SK-N-SH treated with all-trans-retinoic acid at 6 μM for 48 hours (cell line): Measurements from ENCODE around the gene TVP23A.

Experiments
- ATAC-seq: fragments of 200-7000 bp; cut with Tn5 transposase; 3 replicates; pipeline ENCODE4 v1.9.1; 2020; ENCODE audit warnings: mild to moderate bottlenecking, moderate library complexity
- ARNTL ChIP-seq: fragments of 450-650 bp; formaldehyde crosslinking; IDR thresholded peaks from 2 replicates; pipeline ENCODE4 v1.5.0; 2020; ENCODE audit warnings: low read depth, mild to moderate bottlenecking, moderate library complexity, borderline replicate concordance
- BACH2 ChIP-seq: fragments of 250-450 bp; sonication (Bioruptor Pico); IDR thresholded peaks from 2 replicates; pipeline ENCODE4 v1.9.0; 2021; ENCODE audit warnings: mild to moderate bottlenecking, borderline replicate concordance
- CSDC2 ChIP-seq: fragments of 250-450 bp; sonication (Bioruptor Pico); IDR thresholded peaks from 2 replicates; pipeline ENCODE4 v1.5.0; 2020; ENCODE audit warnings: mild to moderate bottlenecking, moderate library complexity
- CSRNP3 ChIP-seq: fragments of 250-450 bp; sonication (Bioruptor Pico); IDR thresholded peaks from 2 replicates; pipeline ENCODE4 v1.5.1; 2021; ENCODE audit warnings: mild to moderate bottlenecking, moderate library complexity
- ESRRG ChIP-seq: fragments of 250-450 bp; sonication (Bioruptor Pico); IDR thresholded peaks from 2 replicates; pipeline ENCODE4 v1.6.1; 2021; ENCODE audit warnings: mild to moderate bottlenecking
- GLIS3 ChIP-seq: fragments of 250-450 bp; sonication (Bioruptor Pico); IDR thresholded peaks from 2 replicates; pipeline ENCODE4 v1.5.0; 2020; ENCODE audit warnings: mild to moderate bottlenecking, moderate library complexity
- ISL1 ChIP-seq: fragments of 250-450 bp; sonication (Bioruptor Pico); IDR thresholded peaks from 2 replicates; pipeline ENCODE4 v2.1.2; 2022; ENCODE audit warnings: mild to moderate bottlenecking, moderate library complexity
- OSR1 ChIP-seq: fragments of 250-450 bp; sonication (Bioruptor Pico); IDR thresholded peaks from 2 replicates; pipeline ENCODE4 v1.8.0; 2022; ENCODE audit warnings: moderate library complexity, mild to moderate bottlenecking, inconsistent platforms
- PATZ1 ChIP-seq: fragments of 250-450 bp; sonication (Bioruptor Pico); IDR thresholded peaks from 2 replicates; pipeline ENCODE4 v1.8.0; 2020; ENCODE audit warnings: mild to moderate bottlenecking, moderate library complexity, borderline replicate concordance
- PPARA ChIP-seq: fragments of 250-450 bp; sonication (Bioruptor Pico); IDR thresholded peaks from 2 replicates; pipeline ENCODE4 v1.5.0; 2020; ENCODE audit warnings: mild to moderate bottlenecking, borderline replicate concordance
- RARB ChIP-seq: fragments of 250-450 bp; sonication (Bioruptor Pico); IDR thresholded peaks from 2 replicates; pipeline ENCODE4 v1.8.0; 2021; ENCODE audit warnings: mild to moderate bottlenecking, moderate library complexity
- SNAI2 ChIP-seq: fragments of 250-450 bp; sonication (Bioruptor Pico); IDR thresholded peaks from 2 replicates; pipeline ENCODE4 v1.5.0; 2020; ENCODE audit warnings: mild to moderate bottlenecking, moderate library complexity
- TCF4 ChIP-seq: fragments of 250-450 bp; sonication (Bioruptor Pico); IDR thresholded peaks from 2 replicates; pipeline ENCODE4 v1.8.0; 2021; ENCODE audit warnings: mild to moderate bottlenecking, moderate library complexity, borderline replicate concordance
- TSHZ2 ChIP-seq: fragments of 250-450 bp; sonication (Bioruptor Pico); IDR thresholded peaks from 2 replicates; pipeline ENCODE4 v1.5.0; 2020; ENCODE audit warnings: mild to moderate bottlenecking, moderate library complexity
- ZC3H10 ChIP-seq: fragments of 250-450 bp; sonication (Bioruptor Pico); IDR thresholded peaks from 2 replicates; pipeline ENCODE4 v1.5.1; 2021; ENCODE audit warnings: mild to moderate bottlenecking, moderate library complexity
- ZFP3 ChIP-seq: fragments of 250-450 bp; sonication (Bioruptor Pico); IDR thresholded peaks from 2 replicates; pipeline ENCODE4 v1.5.0; 2020; ENCODE audit warnings: mild to moderate bottlenecking, moderate library complexity
- ZNF565 ChIP-seq: fragments of 450-650 bp; formaldehyde crosslinking; conservative IDR thresholded peaks from 2 replicates; pipeline ENCODE4 v1.5.0; 2020; ENCODE audit warnings: low read depth, mild to moderate bottlenecking, moderate library complexity
- ZNF70 ChIP-seq: fragments of 450-650 bp; formaldehyde crosslinking; IDR thresholded peaks from 2 replicates; pipeline ENCODE4 v1.5.0; 2020; ENCODE audit warnings: mild to moderate bottlenecking, moderate library complexity
- ZNF8 ChIP-seq: fragments of 450-650 bp; formaldehyde crosslinking; IDR thresholded peaks from 2 replicates; pipeline ENCODE4 v1.5.0; 2020; ENCODE audit warnings: mild to moderate bottlenecking, moderate library complexity
- TF ChIP-seq, protein P1 (sequence below): fragments of 250-450 bp; sonication (Bioruptor Pico); IDR thresholded peaks from 2 replicates; pipeline ENCODE4 v1.8.0; 2021; ENCODE audit warnings: low read depth, mild to moderate bottlenecking, moderate library complexity, borderline replicate concordance
- TF ChIP-seq, protein P2 (sequence below): fragments of 250-450 bp; sonication (Bioruptor Pico); IDR thresholded peaks from 2 replicates; pipeline ENCODE4 v1.5.1; 2020; ENCODE audit warnings: low read depth, mild to moderate bottlenecking, moderate library complexity

The TVP23A gene

GRCh38 chr16:10805334-10805733 is 13.3 kb downstream of the TVP23A start:
- no peak for ATAC-seq
- TF ChIP-seq ARNTL (CRISPR knock-in tag): no peak
- no peak for TF ChIP-seq ZNF565 (CRISPR knock-in tag)
- TF ChIP-seq ESRRG (CRISPR knock-in tag): no peak
- TF ChIP-seq TCF4 (CRISPR knock-in tag): no peak
- no peak for TF ChIP-seq ZC3H10 (CRISPR knock-in tag)
- TF ChIP-seq CSDC2: no peak
- TF ChIP-seq BACH2 (CRISPR knock-in tag): no peak
- TF ChIP-seq, protein P1, sequence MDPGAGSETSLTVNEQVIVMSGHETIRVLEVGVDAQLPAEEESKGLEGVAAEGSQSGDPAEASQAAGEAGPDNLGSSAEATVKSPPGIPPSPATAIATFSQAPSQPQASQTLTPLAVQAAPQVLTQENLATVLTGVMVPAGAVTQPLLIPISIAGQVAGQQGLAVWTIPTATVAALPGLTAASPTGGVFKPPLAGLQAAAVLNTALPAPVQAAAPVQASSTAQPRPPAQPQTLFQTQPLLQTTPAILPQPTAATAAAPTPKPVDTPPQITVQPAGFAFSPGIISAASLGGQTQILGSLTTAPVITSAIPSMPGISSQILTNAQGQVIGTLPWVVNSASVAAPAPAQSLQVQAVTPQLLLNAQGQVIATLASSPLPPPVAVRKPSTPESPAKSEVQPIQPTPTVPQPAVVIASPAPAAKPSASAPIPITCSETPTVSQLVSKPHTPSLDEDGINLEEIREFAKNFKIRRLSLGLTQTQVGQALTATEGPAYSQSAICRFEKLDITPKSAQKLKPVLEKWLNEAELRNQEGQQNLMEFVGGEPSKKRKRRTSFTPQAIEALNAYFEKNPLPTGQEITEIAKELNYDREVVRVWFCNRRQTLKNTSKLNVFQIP (CRISPR knock-in tag): no peak
- no peak for TF ChIP-seq ZFP3 (CRISPR knock-in tag)
- TF ChIP-seq PATZ1 (CRISPR knock-in tag): no peak
- no peak for TF ChIP-seq TSHZ2 (CRISPR knock-in tag)
- TF ChIP-seq CSRNP3 (CRISPR knock-in tag): no peak
- TF ChIP-seq OSR1: no peak
- TF ChIP-seq SNAI2 (CRISPR knock-in tag): no peak
- TF ChIP-seq PPARA (CRISPR knock-in tag): no peak
- no peak for TF ChIP-seq ZNF70
- no peak for TF ChIP-seq RARB
- no peak for TF ChIP-seq ZNF8 (CRISPR knock-in tag)
- no peak for TF ChIP-seq ISL1
- TF ChIP-seq, all 23 proteins: peak for 0

GRCh38 chr16:10799736-10800135 is 18.9 kb downstream of the TVP23A start:
- no peak for ATAC-seq
- TF ChIP-seq CSDC2 (no peak), CSRNP3 (CRISPR knock-in tag) (no peak), PPARA (CRISPR knock-in tag) (no peak), GLIS3 (CRISPR knock-in tag) (no peak), ESRRG (CRISPR knock-in tag) (no peak), BACH2 (CRISPR knock-in tag) (no peak), ZNF565 (CRISPR knock-in tag) (no peak), PATZ1 (CRISPR knock-in tag) (no peak), ZFP3 (CRISPR knock-in tag) (no peak)
- TF ChIP-seq, protein P2, sequence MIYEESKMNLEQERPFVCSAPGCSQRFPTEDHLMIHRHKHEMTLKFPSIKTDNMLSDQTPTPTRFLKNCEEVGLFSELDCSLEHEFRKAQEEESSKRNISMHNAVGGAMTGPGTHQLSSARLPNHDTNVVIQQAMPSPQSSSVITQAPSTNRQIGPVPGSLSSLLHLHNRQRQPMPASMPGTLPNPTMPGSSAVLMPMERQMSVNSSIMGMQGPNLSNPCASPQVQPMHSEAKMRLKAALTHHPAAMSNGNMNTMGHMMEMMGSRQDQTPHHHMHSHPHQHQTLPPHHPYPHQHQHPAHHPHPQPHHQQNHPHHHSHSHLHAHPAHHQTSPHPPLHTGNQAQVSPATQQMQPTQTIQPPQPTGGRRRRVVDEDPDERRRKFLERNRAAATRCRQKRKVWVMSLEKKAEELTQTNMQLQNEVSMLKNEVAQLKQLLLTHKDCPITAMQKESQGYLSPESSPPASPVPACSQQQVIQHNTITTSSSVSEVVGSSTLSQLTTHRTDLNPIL: no peak
- TF ChIP-seq, protein P1 (CRISPR knock-in tag): no peak
